ENCODE data around the gene ATP6V0B. TPM values are rescaled to one million over a fixed set of nuclear protein-coding genes. Genes with fewer than 3 reads are reported as not detected.

Gene ATP6V0B
- total RNA-seq, 1 donor: 89.4 TPM

DNA sequence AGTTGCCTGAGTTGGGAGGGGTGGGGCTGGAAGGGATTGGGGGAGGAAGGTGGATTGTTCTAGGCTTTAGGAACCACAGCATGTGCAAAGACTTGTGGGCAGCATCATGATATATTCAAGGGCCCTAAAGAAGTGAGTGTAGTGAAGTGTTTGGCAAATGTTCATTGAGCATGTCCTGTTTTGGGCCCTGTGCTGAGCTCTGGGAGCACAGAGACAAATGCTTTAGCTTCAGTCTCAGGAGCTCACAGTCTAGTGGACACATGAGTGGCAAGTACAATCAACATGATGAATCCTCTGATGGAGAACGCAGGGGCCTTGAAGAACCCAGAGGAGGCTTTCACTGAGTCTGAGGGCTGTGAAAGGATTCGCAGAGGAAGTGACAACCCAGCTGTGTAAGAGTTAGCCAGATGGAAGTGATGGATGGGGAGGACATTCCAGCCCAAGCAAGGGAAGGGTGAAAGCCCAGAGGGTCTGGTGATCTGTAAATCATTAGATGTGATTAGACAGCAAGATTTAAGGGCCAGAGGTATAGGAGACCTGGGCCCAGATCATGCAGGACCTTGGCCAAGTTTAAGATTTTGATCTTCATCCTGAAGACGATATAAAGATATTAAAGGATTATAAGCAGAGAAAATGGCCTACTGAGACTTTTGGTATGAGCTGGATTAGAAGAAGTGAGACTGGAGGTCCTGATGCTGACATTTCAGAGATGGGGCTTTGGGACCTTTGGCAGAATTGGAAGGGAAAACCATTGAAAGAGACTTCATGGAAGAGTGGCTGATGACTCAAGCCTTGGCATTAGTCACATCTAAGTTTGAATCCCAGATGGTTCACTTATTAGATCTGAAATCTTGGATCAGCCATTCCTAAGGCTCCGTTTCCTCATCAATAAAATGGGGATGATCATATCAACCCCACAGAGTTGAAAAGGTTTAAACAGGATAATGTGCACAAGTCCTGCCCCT is 23.5 kb upstream of the ATP6V0B start:
- no peaks in the 10 kb centered on the region for H3K9me3 ChIP-seq (ENCODE audit: low read depth, low read length)
- H3K4me2 ChIP-seq (ENCODE audit: insufficient read depth, low read length): no peak overlapping the region
- TF ChIP-seq, protein P1, sequence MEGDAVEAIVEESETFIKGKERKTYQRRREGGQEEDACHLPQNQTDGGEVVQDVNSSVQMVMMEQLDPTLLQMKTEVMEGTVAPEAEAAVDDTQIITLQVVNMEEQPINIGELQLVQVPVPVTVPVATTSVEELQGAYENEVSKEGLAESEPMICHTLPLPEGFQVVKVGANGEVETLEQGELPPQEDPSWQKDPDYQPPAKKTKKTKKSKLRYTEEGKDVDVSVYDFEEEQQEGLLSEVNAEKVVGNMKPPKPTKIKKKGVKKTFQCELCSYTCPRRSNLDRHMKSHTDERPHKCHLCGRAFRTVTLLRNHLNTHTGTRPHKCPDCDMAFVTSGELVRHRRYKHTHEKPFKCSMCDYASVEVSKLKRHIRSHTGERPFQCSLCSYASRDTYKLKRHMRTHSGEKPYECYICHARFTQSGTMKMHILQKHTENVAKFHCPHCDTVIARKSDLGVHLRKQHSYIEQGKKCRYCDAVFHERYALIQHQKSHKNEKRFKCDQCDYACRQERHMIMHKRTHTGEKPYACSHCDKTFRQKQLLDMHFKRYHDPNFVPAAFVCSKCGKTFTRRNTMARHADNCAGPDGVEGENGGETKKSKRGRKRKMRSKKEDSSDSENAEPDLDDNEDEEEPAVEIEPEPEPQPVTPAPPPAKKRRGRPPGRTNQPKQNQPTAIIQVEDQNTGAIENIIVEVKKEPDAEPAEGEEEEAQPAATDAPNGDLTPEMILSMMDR (IDR thresholded peaks at IDR 0.05; ENCODE audit: extremely low read depth, low read depth, low read length): no peak
- H3K4me3 ChIP-seq (ENCODE audit: insufficient read depth, low read length): no peak overlapping the region
- H3K4me1 ChIP-seq (ENCODE audit: insufficient read depth, low read length): peaks cover 15% of the 10 kb centered on the region
- peak; percentile 82 for DNase-seq (ENCODE audit: insufficient read length, low spot score, missing footprints)
- no peaks in the 10 kb centered on the region for H3K27me3 ChIP-seq (ENCODE audit: insufficient read depth, low read length)
- H3K27ac ChIP-seq (ENCODE audit: low read depth, low read length): no peak overlapping the region
- H3K79me2 ChIP-seq (ENCODE audit: insufficient read depth, low read length): peaks cover 73% of the 10 kb centered on the region
- H3K36me3 ChIP-seq (ENCODE audit: insufficient read depth, low read length): peaks cover 15% of the 10 kb centered on the region
- no peak overlapping the region for H2AFZ ChIP-seq (ENCODE audit: low read length)
- H4K20me1 ChIP-seq (ENCODE audit: insufficient read depth, low read length): peaks cover 58% of the 10 kb centered on the region

DNA sequence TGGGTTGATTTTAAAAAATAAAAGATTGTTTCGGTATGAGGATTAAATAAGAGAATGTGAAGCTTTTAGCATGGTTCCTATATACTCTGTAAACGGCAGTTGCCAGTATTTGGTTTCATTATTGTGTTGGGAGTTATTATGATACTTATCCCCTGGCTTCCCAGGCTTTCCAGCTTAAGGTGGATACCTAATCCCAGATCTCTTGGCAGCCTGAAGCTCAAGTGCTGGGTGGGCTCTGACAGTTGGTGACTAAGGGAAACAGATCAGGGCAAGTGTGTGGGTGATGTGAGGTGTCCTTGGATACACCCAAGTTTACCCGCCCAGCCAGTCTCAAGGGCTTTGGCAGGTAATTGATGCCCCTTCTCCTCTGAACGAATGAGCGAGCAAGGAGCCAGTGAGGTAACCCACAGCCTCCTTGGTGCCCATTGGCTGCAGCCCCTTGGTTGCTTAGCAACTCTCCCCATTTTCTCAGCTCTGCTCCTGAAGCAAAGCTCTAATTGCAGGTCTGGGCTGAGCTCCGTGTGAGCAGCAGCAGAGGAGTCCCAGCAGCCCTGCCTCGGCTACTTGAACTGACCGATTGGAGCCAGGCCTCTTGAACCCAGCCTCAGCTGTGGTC is 21.9 kb upstream of the ATP6V0B start:
- Histone ChIP-seq H3K4me2 (ENCODE audit: insufficient read depth, low read length) (no peak overlapping the region), H2AFZ (ENCODE audit: low read length) (no peak overlapping the region), H4K20me1 (ENCODE audit: insufficient read depth, low read length) (peaks cover 60% of the 10 kb centered on the region), H3K4me1 (ENCODE audit: insufficient read depth, low read length) (peaks cover 6% of the 10 kb centered on the region), H3K27ac (ENCODE audit: low read depth, low read length) (no peak overlapping the region), H3K36me3 (ENCODE audit: insufficient read depth, low read length) (peaks cover 26% of the 10 kb centered on the region), H3K79me2 (ENCODE audit: insufficient read depth, low read length) (peaks cover 62% of the 10 kb centered on the region), H3K9me3 (ENCODE audit: low read depth, low read length) (no peaks in the 10 kb centered on the region), H3K27me3 (ENCODE audit: insufficient read depth, low read length) (no peaks in the 10 kb centered on the region), H3K4me3 (ENCODE audit: insufficient read depth, low read length) (no peak overlapping the region)
- TF ChIP-seq, protein P1 (IDR thresholded peaks at IDR 0.05; ENCODE audit: extremely low read depth, low read depth, low read length): no peak
- DNase-seq (ENCODE audit: insufficient read length, low spot score, missing footprints): no peak

DNA sequence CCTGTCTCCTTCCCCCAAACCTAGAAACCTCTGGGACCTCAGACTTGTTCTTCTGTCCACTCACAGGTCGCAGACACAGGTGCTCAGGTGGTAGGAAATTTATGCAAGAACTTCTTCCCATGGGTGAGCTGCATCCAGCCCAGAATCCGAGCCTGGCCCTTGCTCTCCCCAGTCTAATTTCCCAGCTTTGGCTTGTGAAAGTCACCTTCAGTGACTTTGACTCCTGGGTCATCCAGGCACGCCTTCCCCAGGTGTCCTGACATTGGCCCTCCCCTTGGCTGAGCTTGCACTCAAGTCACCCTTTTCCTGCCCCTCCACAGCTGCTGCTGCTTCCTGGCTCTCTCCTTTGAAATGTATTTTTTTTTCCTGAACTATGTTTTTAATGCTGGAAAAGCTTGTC is 21.4 kb upstream of the ATP6V0B start:
- Histone ChIP-seq H3K27me3 (ENCODE audit: insufficient read depth, low read length) (no peaks in the 10 kb centered on the region), H3K4me2 (ENCODE audit: insufficient read depth, low read length) (no peak overlapping the region), H3K27ac (ENCODE audit: low read depth, low read length) (no peak overlapping the region), H3K4me3 (ENCODE audit: insufficient read depth, low read length) (no peak overlapping the region), H3K36me3 (ENCODE audit: insufficient read depth, low read length) (peaks cover 31% of the 10 kb centered on the region), H3K79me2 (ENCODE audit: insufficient read depth, low read length) (peaks cover 57% of the 10 kb centered on the region), H4K20me1 (ENCODE audit: insufficient read depth, low read length) (peaks cover 55% of the 10 kb centered on the region), H3K9me3 (ENCODE audit: low read depth, low read length) (no peaks in the 10 kb centered on the region), H3K4me1 (ENCODE audit: insufficient read depth, low read length) (peaks cover 1% of the 10 kb centered on the region), H2AFZ (ENCODE audit: low read length) (no peak overlapping the region)
- DNase-seq (ENCODE audit: insufficient read length, low spot score, missing footprints): no peak
- TF ChIP-seq, protein P1 (IDR thresholded peaks at IDR 0.05; ENCODE audit: extremely low read depth, low read depth, low read length): no peak

DNA sequence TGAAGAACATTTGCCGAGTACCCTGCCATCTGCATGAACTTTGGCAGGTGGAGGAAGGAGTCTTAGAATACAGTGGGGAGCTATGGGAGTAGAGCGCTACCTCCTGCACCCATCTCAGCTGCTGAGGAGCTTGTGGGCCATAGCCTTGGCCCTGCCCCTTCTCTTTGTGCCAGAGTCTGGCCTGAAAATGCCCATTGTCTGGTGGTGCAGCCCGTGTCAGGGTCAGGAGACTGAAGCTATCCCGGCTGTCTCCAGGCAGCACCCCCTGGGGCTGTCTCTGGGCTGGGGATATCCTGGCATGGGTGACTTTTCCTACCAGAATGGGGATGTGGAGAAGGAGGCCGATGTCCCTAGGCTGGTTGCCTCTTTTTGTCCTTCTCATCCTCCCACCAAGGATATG is 20.7 kb upstream of the ATP6V0B start:
- Histone ChIP-seq H3K9me3 (ENCODE audit: low read depth, low read length) (no peaks in the 10 kb centered on the region), H2AFZ (ENCODE audit: low read length) (no peak overlapping the region), H3K4me1 (ENCODE audit: insufficient read depth, low read length) (no peaks in the 10 kb centered on the region), H3K36me3 (ENCODE audit: insufficient read depth, low read length) (peaks cover 38% of the 10 kb centered on the region), H3K79me2 (ENCODE audit: insufficient read depth, low read length) (peaks cover 50% of the 10 kb centered on the region), H3K4me2 (ENCODE audit: insufficient read depth, low read length) (no peak overlapping the region), H3K27ac (ENCODE audit: low read depth, low read length) (no peak overlapping the region), H3K4me3 (ENCODE audit: insufficient read depth, low read length) (no peak overlapping the region), H3K27me3 (ENCODE audit: insufficient read depth, low read length) (no peaks in the 10 kb centered on the region), H4K20me1 (ENCODE audit: insufficient read depth, low read length) (peaks cover 48% of the 10 kb centered on the region)
- DNase-seq (ENCODE audit: insufficient read length, low spot score, missing footprints): no peak
- TF ChIP-seq, protein P1 (IDR thresholded peaks at IDR 0.05; ENCODE audit: extremely low read depth, low read depth, low read length): no peak
